ENCODE results near the gene FAAP100.

FAAP100 gene

GRCh38 chr17:81524865-81525159, 27.3 kb downstream of the FAAP100 start:
- no peak for DNase-seq (ENCODE audit: low read depth)

- DNase-seq (ENCODE audit: low read depth) = no peak
Measured at GRCh38 chr17:81524039-81524864, 27.9 kb downstream of the FAAP100 start.

- DNase-seq (ENCODE audit: low read depth) = no peak
Measured at GRCh38 chr17:81523402-81524038, 28.6 kb downstream of the FAAP100 start.

- DNase-seq (ENCODE audit: low read depth) = peak; percentile 41
Measured at GRCh38 chr17:81522491-81523401, 29.4 kb downstream of the FAAP100 start.

- no peak for DNase-seq (ENCODE audit: low read depth)
Measured at GRCh38 chr17:81520021-81520901, 31.9 kb downstream of the FAAP100 start.

- peak; percentile 61 for DNase-seq (ENCODE audit: low read depth)
Measured at GRCh38 chr17:81519284-81520020, 32.7 kb downstream of the FAAP100 start.

- peak; percentile 55 for DNase-seq (ENCODE audit: low read depth)
Measured at GRCh38 chr17:81518785-81519283, 33.3 kb downstream of the FAAP100 start.

GRCh38 chr17:81518113-81518784, 33.9 kb downstream of the FAAP100 start:
- no peak for DNase-seq (ENCODE audit: low read depth)

- DNase-seq (ENCODE audit: low read depth) = no peak
Measured at GRCh38 chr17:81517339-81518112, 34.6 kb downstream of the FAAP100 start.

GRCh38 chr17:81517009-81517338, 35.2 kb downstream of the FAAP100 start:
- no peak for DNase-seq (ENCODE audit: low read depth)

GRCh38 chr17:81516439-81516838, 35.7 kb downstream of the FAAP100 start:
- no peak for DNase-seq (ENCODE audit: low read depth)

- DNase-seq (ENCODE audit: low read depth) = no peak
Measured at GRCh38 chr17:81515530-81516041, 36.6 kb downstream of the FAAP100 start.

- peak; percentile 84 for DNase-seq (ENCODE audit: low read depth)
Measured at GRCh38 chr17:81514739-81515529, 37.2 kb downstream of the FAAP100 start.

- DNase-seq (ENCODE audit: low read depth) = peak; percentile 45
Measured at GRCh38 chr17:81514489-81514738, 37.7 kb downstream of the FAAP100 start.

- peak; percentile 91 for DNase-seq (ENCODE audit: low read depth)
Measured at GRCh38 chr17:81513753-81514488, 38.2 kb downstream of the FAAP100 start.

GRCh38 chr17:81513372-81513752, 38.8 kb downstream of the FAAP100 start:
- peak; percentile 81 for DNase-seq (ENCODE audit: low read depth)

GRCh38 chr17:81512562-81513371, 39.4 kb downstream of the FAAP100 start, which contains the start of gene ACTG1:
ACTG1 (minus strand) TSS chr17:81512799; CDS start chr17:81512354, 445 bp downstream.
- peak; percentile 97 for DNase-seq (ENCODE audit: low read depth)

All from ELR (cell line).